Astrocyte of the spinal cord (primary cell): Measurements from ENCODE around the gene NOL3.
"Not testable (repeated sequence)": the region's sequence is repeated elsewhere in the genome, so short reads cannot be mapped to it uniquely, and the experiment has no call there.

Experiments
- DNase-seq: peaks from one replicate; pipeline ENCODE4 v3.0.0; 2011; ENCODE audit warnings: low read depth, low spot score
- H3K4me3 ChIP-seq: 2 replicates; pipeline ENCODE4 v1.5.1; 2011; ENCODE audit warnings: low read depth, mild to moderate bottlenecking, low read length, moderate library complexity
- in situ Hi-C: cut with HindIII; loops from 2 replicates; pipeline ENCODE4 v1.10.0; 2017; ENCODE audit warnings: low sequenced_read_pairs
- TF ChIP-seq, protein P1 (sequence below): IDR thresholded peaks from 2 replicates; pipeline ENCODE4 v1.5.1; 2012; ENCODE audit warnings: low read depth, mild to moderate bottlenecking, low read length, inconsistent platforms

Gene NOL3

GRCh38 chr16:67170168-67170948 lies at the start of gene NOL3:
NOL3 (plus strand) TSS chr16:67170538.
- H3K4me3 ChIP-seq: peak within 1 kb of the TSS; percentile 46
- TF ChIP-seq, protein P1, sequence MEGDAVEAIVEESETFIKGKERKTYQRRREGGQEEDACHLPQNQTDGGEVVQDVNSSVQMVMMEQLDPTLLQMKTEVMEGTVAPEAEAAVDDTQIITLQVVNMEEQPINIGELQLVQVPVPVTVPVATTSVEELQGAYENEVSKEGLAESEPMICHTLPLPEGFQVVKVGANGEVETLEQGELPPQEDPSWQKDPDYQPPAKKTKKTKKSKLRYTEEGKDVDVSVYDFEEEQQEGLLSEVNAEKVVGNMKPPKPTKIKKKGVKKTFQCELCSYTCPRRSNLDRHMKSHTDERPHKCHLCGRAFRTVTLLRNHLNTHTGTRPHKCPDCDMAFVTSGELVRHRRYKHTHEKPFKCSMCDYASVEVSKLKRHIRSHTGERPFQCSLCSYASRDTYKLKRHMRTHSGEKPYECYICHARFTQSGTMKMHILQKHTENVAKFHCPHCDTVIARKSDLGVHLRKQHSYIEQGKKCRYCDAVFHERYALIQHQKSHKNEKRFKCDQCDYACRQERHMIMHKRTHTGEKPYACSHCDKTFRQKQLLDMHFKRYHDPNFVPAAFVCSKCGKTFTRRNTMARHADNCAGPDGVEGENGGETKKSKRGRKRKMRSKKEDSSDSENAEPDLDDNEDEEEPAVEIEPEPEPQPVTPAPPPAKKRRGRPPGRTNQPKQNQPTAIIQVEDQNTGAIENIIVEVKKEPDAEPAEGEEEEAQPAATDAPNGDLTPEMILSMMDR: no peak
- in situ Hi-C loops: no loop called here
- peak; percentile 86 for DNase-seq

DNA sequence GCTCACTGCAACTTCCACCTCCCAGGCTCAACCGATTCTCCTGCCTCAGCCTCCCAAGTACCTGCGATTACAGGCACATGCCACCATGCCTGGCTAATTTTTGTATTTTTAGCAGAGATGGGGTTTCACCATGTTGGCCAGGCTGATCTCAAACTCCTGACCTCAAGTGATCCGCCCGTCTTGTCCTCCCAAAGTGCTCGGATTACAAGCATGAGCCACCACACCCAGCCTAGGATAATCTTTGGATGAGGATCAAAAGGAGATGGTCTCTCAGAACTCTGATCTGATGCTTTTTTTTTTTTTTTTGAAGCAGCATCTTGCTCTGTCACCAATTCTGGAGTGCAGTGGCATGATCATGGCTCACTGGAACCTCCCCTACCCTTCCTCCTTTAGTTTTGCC lies 47.5 kb upstream of the NOL3 start:
- in situ Hi-C loops, DNase-seq, H3K4me3 ChIP-seq: not testable (repeated sequence)

- no peak overlapping the region for H3K4me3 ChIP-seq
- TF ChIP-seq, protein P1: no peak
- in situ Hi-C loops: no loop called here
- DNase-seq: no peak
These were observed 41.9 kb upstream of the NOL3 start for GRCh38 chr16:67128417-67128816.

DNA sequence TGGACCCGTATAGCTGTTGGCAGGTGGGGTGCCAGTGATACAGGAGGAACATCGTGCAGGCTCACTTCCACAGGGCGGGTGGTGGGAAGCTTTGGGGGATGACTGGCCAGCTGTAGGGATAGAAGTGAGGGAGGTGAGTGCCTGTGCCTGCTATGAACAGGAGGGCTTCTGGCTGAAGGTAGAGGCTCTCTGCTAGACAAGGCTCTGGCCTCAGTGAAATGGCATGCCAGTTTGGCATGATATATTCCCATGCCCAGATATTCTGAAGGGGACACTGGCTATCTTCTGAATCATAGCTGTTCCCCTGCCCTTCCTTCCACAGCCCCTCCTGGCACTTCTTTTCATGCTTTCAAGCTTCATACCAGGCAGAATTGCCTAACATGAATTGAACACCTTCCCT lies 41.5 kb upstream of the NOL3 start:
- TF ChIP-seq, protein P1: no peak

DNA sequence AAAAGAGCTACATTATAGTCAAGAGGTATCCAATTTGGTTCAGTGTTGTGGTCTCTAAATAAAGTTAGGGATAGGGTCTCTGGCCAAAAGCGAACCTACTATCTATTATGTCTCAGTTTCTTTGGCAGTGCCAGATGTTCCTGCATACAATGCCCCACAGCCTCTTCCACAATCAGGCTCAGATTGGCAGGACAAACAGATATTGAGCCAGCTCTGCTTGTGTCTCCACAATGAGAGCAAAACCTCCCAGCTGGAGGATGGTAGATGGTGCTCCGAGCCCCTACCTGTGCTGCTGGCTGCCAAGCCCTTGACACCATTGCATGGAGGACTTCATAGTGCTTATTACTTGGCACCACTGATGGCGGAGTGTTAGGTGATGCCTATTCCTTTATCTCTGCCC lies 40.9 kb upstream of the NOL3 start:
- TF ChIP-seq, protein P1: no peak
- no peak overlapping the region for H3K4me3 ChIP-seq
- in situ Hi-C loops: no loop called here
- DNase-seq: no peak

More for the DNA sequence above, 41.5 kb upstream of the NOL3 start:
- no peak overlapping the region for H3K4me3 ChIP-seq
- in situ Hi-C loops: no loop called here
- no peak for DNase-seq

DNA sequence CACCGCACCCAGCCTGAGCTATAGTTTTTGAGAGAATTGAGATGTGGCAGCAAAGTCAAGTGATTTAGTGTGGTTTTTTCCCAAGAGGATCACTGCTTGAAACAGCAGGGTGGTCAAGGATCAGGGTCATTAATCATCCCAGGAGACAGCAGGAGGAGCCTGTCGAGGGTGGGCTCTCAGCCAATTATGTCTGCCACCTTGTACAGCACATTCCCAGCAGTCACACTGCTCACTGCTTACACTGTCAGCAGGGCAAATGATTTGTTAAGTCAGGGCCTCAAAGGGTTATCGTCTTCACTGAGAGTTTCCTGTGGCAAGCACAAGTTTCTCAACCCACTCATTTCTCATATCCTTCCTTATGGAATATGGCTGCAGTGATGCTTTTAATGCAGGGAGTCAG lies 32.7 kb upstream of the NOL3 start:
- DNase-seq: no peak
- TF ChIP-seq, protein P1: no peak
- in situ Hi-C loops: no loop called here
- H3K4me3 ChIP-seq: no peak overlapping the region

DNA sequence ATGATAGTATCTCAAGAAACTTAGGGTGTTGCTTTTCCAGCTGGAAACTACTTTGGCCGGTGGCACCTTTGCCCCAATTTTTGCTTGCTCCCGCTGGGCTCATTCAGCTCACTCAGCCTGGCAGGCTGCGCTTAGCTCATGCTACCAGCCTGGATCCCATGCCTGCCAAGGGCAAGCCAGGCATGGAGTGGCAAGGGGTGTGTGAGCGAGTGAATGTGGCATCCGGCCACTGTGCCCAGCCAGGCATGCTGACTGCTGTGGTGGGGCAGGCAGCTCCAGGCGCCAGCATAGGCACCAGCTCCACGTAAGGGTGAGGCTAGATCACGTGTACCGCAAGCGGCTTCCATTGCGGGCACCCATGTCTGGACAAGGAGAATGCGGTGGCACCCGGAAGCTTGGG lies 28.9 kb upstream of the NOL3 start:
- TF ChIP-seq, protein P1: no peak
- no peak for DNase-seq
- no peak overlapping the region for H3K4me3 ChIP-seq
- in situ Hi-C loops: no loop called here
